ENCODE data around the gene TPT1.
A peak's percentile ranks its signal among the peaks of the same experiment; 100 is the strongest.
"Not testable (repeated sequence)": the region's sequence is repeated elsewhere in the genome, so short reads cannot be mapped to it uniquely, and the experiment has no call there.

The TPT1 gene

GRCh38 chr13:45341034-45341798 lies at the start of gene TPT1:
Gene TPT1 (minus strand): TSS chr13:45341183. CDS start chr13:45341069, 114 bp downstream.
- Histone ChIP-seq H3K9me3 (ENCODE audit: control insufficient read depth, insufficient read depth, low read depth, low read length) (no peaks in the 10 kb centered on the region), H3K4me1 (ENCODE audit: control insufficient read depth, insufficient read depth, low read length) (peaks cover 8% of the 10 kb centered on the region; the same call in 1 of the 2 replicates), H3K36me3 (ENCODE audit: control insufficient read depth, insufficient read depth, low read length) (peaks cover 56% of the 10 kb centered on the region), H3K27me3 (ENCODE audit: control insufficient read depth, insufficient read depth, low read length) (no peaks in the 10 kb centered on the region), H3K27ac (ENCODE audit: low read depth, low read length) (peak within 1 kb of the TSS; percentile 99), H3K9ac (ENCODE audit: low read length) (peak within 1 kb of the TSS; percentile 98), H3K4me3 (ENCODE audit: low read depth, low read length) (peak within 1 kb of the TSS; percentile 88)

GRCh38 chr13:45390348-45390747 lies 49.4 kb upstream of the TPT1 start:
- not testable (repeated sequence) for H3K27ac ChIP-seq (ENCODE audit: low read depth, low read length); H3K9ac ChIP-seq (ENCODE audit: low read length); H3K27me3 ChIP-seq (ENCODE audit: control insufficient read depth, insufficient read depth, low read length); H3K9me3 ChIP-seq (ENCODE audit: control insufficient read depth, insufficient read depth, low read depth, low read length); H3K4me3 ChIP-seq (ENCODE audit: low read depth, low read length); H3K36me3 ChIP-seq (ENCODE audit: control insufficient read depth, insufficient read depth, low read length); H3K4me1 ChIP-seq (ENCODE audit: control insufficient read depth, insufficient read depth, low read length)

- Histone ChIP-seq H3K27ac (ENCODE audit: low read depth, low read length) (no peak overlapping the region), H3K9me3 (ENCODE audit: control insufficient read depth, insufficient read depth, low read depth, low read length) (no peaks in the 10 kb centered on the region), H3K36me3 (ENCODE audit: control insufficient read depth, insufficient read depth, low read length) (peaks cover 15% of the 10 kb centered on the region), H3K9ac (ENCODE audit: low read length) (no peak overlapping the region), H3K4me1 (ENCODE audit: control insufficient read depth, insufficient read depth, low read length) (no peaks in the 10 kb centered on the region), H3K4me3 (ENCODE audit: low read depth, low read length) (no peak overlapping the region), H3K27me3 (ENCODE audit: control insufficient read depth, insufficient read depth, low read length) (no peaks in the 10 kb centered on the region)
These were observed 47.7 kb upstream of the TPT1 start for GRCh38 chr13:45388664-45389063.

GRCh38 chr13:45386892-45387575 lies 46.1 kb upstream of the TPT1 start:
- not testable (repeated sequence) for H3K9me3 ChIP-seq (ENCODE audit: control insufficient read depth, insufficient read depth, low read depth, low read length); H3K27ac ChIP-seq (ENCODE audit: low read depth, low read length); H3K27me3 ChIP-seq (ENCODE audit: control insufficient read depth, insufficient read depth, low read length); H3K4me3 ChIP-seq (ENCODE audit: low read depth, low read length); H3K9ac ChIP-seq (ENCODE audit: low read length); H3K4me1 ChIP-seq (ENCODE audit: control insufficient read depth, insufficient read depth, low read length)
- H3K36me3 ChIP-seq (ENCODE audit: control insufficient read depth, insufficient read depth, low read length), result peaks cover 15% of the 10 kb centered on the region

GRCh38 chr13:45385907-45386553 lies 45.0 kb upstream of the TPT1 start:
- Histone ChIP-seq H3K9me3 (ENCODE audit: control insufficient read depth, insufficient read depth, low read depth, low read length) (no peaks in the 10 kb centered on the region), H3K27me3 (ENCODE audit: control insufficient read depth, insufficient read depth, low read length) (no peaks in the 10 kb centered on the region), H3K36me3 (ENCODE audit: control insufficient read depth, insufficient read depth, low read length) (peaks cover 15% of the 10 kb centered on the region), H3K4me3 (ENCODE audit: low read depth, low read length) (no peak overlapping the region), H3K27ac (ENCODE audit: low read depth, low read length) (no peak overlapping the region), H3K4me1 (ENCODE audit: control insufficient read depth, insufficient read depth, low read length) (no peaks in the 10 kb centered on the region), H3K9ac (ENCODE audit: low read length) (no peak overlapping the region)

- peaks cover 13% of the 10 kb centered on the region for H3K36me3 ChIP-seq (ENCODE audit: control insufficient read depth, insufficient read depth, low read length)
- H3K4me1 ChIP-seq (ENCODE audit: control insufficient read depth, insufficient read depth, low read length), result no peaks in the 10 kb centered on the region
- H3K9ac ChIP-seq (ENCODE audit: low read length), result no peak overlapping the region
- no peak overlapping the region for H3K4me3 ChIP-seq (ENCODE audit: low read depth, low read length)
- no peaks in the 10 kb centered on the region for H3K9me3 ChIP-seq (ENCODE audit: control insufficient read depth, insufficient read depth, low read depth, low read length)
- H3K27me3 ChIP-seq (ENCODE audit: control insufficient read depth, insufficient read depth, low read length), result no peaks in the 10 kb centered on the region
- H3K27ac ChIP-seq (ENCODE audit: low read depth, low read length), result no peak overlapping the region
These were observed 44.3 kb upstream of the TPT1 start for GRCh38 chr13:45385320-45385719.

- no peaks in the 10 kb centered on the region for H3K9me3 ChIP-seq (ENCODE audit: control insufficient read depth, insufficient read depth, low read depth, low read length)
- no peak overlapping the region for H3K9ac ChIP-seq (ENCODE audit: low read length)
- H3K27ac ChIP-seq (ENCODE audit: low read depth, low read length), result no peak overlapping the region
- H3K27me3 ChIP-seq (ENCODE audit: control insufficient read depth, insufficient read depth, low read length), result no peaks in the 10 kb centered on the region
- H3K36me3 ChIP-seq (ENCODE audit: control insufficient read depth, insufficient read depth, low read length), result peaks cover 13% of the 10 kb centered on the region
- H3K4me3 ChIP-seq (ENCODE audit: low read depth, low read length), result no peak overlapping the region
- no peaks in the 10 kb centered on the region for H3K4me1 ChIP-seq (ENCODE audit: control insufficient read depth, insufficient read depth, low read length)
These were observed 43.6 kb upstream of the TPT1 start for GRCh38 chr13:45384474-45385174.

- not testable (repeated sequence) for H3K27ac ChIP-seq (ENCODE audit: low read depth, low read length); H3K9me3 ChIP-seq (ENCODE audit: control insufficient read depth, insufficient read depth, low read depth, low read length); H3K4me3 ChIP-seq (ENCODE audit: low read depth, low read length); H3K4me1 ChIP-seq (ENCODE audit: control insufficient read depth, insufficient read depth, low read length); H3K9ac ChIP-seq (ENCODE audit: low read length); H3K27me3 ChIP-seq (ENCODE audit: control insufficient read depth, insufficient read depth, low read length)
- H3K36me3 ChIP-seq (ENCODE audit: control insufficient read depth, insufficient read depth, low read length), result peaks cover 12% of the 10 kb centered on the region
These were observed 41.8 kb upstream of the TPT1 start for GRCh38 chr13:45382739-45383138.

- Histone ChIP-seq H3K27me3 (ENCODE audit: control insufficient read depth, insufficient read depth, low read length) (no peaks in the 10 kb centered on the region), H3K27ac (ENCODE audit: low read depth, low read length) (no peak overlapping the region), H3K9ac (ENCODE audit: low read length) (no peak overlapping the region), H3K9me3 (ENCODE audit: control insufficient read depth, insufficient read depth, low read depth, low read length) (no peaks in the 10 kb centered on the region), H3K36me3 (ENCODE audit: control insufficient read depth, insufficient read depth, low read length) (peaks cover 11% of the 10 kb centered on the region), H3K4me3 (ENCODE audit: low read depth, low read length) (no peak overlapping the region), H3K4me1 (ENCODE audit: control insufficient read depth, insufficient read depth, low read length) (no peaks in the 10 kb centered on the region)
These were observed 40.2 kb upstream of the TPT1 start for GRCh38 chr13:45381196-45381595.

GRCh38 chr13:45380708-45381107 lies 39.7 kb upstream of the TPT1 start:
- H3K27ac ChIP-seq (ENCODE audit: low read depth, low read length); H3K9ac ChIP-seq (ENCODE audit: low read length); H3K27me3 ChIP-seq (ENCODE audit: control insufficient read depth, insufficient read depth, low read length); H3K9me3 ChIP-seq (ENCODE audit: control insufficient read depth, insufficient read depth, low read depth, low read length); H3K4me3 ChIP-seq (ENCODE audit: low read depth, low read length); H3K4me1 ChIP-seq (ENCODE audit: control insufficient read depth, insufficient read depth, low read length): not testable (repeated sequence)
- peaks cover 11% of the 10 kb centered on the region for H3K36me3 ChIP-seq (ENCODE audit: control insufficient read depth, insufficient read depth, low read length)

GRCh38 chr13:45379516-45379915 lies 38.5 kb upstream of the TPT1 start:
- not testable (repeated sequence) for H3K9ac ChIP-seq (ENCODE audit: low read length); H3K36me3 ChIP-seq (ENCODE audit: control insufficient read depth, insufficient read depth, low read length); H3K4me3 ChIP-seq (ENCODE audit: low read depth, low read length)

More at GRCh38 chr13:45379516-45379915, 38.5 kb upstream of the TPT1 start:
- not testable (repeated sequence) for H3K4me1 ChIP-seq (ENCODE audit: control insufficient read depth, insufficient read depth, low read length); H3K27me3 ChIP-seq (ENCODE audit: control insufficient read depth, insufficient read depth, low read length); H3K9me3 ChIP-seq (ENCODE audit: control insufficient read depth, insufficient read depth, low read depth, low read length); H3K27ac ChIP-seq (ENCODE audit: low read depth, low read length)

All from HUES6 (cell line).